Gastrocnemius medialis (tissue), 4 donors: Measurements from ENCODE around the gene GNAT1.

Experiments used
- CTCF ChIP-seq, 5 experiments: fragments of 450-650 bp in 3 of 5; fragments of 200-600 bp in 2 of 5; sonication (generic) in 2 of 5; IDR thresholded peaks in 4 of 5; conservative IDR thresholded peaks in 1 of 5; 1 replicate in 4 of 5; 2 replicates in 1 of 5; pipeline ENCODE4 v1.5.1; 2016 to 2019; ENCODE audit warnings: antibody characterized with exemption in 5 of 5, mild to moderate bottlenecking in 3 of 5, moderate library complexity in 3 of 5
- POLR2A ChIP-seq, 2 donors: fragments of 450-650 bp; IDR thresholded peaks; one replicate each; pipeline ENCODE4 v1.6.1; 2017; ENCODE audit warnings: antibody characterized with exemption in 2 of 2, mild to moderate bottlenecking in 2 of 2, moderate library complexity in 2 of 2

DNA sequence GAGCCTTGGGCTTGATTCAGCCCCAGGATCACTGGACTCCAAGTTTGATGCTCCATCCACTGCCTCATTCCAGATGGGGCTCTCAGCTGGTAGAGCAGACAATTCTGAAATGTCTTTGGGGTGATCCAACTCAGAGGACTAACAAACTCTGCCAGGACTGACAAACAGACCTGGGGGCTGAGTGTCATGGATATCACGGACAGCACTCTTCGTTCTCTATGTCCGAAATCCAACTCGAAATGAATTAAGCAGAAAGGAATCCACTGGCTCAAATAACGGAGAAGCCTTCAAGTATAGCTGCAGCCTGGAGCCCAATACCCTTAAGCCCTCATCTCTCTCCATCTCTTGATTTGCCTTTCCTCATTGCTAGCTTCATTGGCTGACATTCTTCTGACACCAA, 27.9 kb downstream of the GNAT1 start:
- no peak for TF ChIP-seq POLR2A (IDR thresholded peaks at IDR 0.05)
- TF ChIP-seq CTCF (IDR thresholded peaks at IDR 0.05 in 4 of 5, conservative IDR thresholded peaks at IDR 0.05 in 1 of 5) = no peak
